Measurements from ENCODE around the gene USHBP1. TPM values are rescaled to one million over a fixed set of nuclear protein-coding genes. Genes with fewer than 3 reads are reported as not detected.

Gene USHBP1
- total RNA-seq, 1 donor from 2014 or later: not detected

- no peak for DNase-seq (ENCODE audit: low read depth)
These were observed 569 bp downstream of the USHBP1 start for GRCh38 chr19:17263712-17264640.

- no peak for DNase-seq (ENCODE audit: low read depth)
These were observed 2.0 kb downstream of the USHBP1 start for GRCh38 chr19:17262557-17262956.

GRCh38 chr19:17260842-17261325 lies 3.7 kb downstream of the USHBP1 start:
- DNase-seq (ENCODE audit: low read depth): peak; percentile 57

- DNase-seq (ENCODE audit: low read depth): no peak
These were observed 4.6 kb downstream of the USHBP1 start for GRCh38 chr19:17259934-17260333.

- peak; percentile 41 for DNase-seq (ENCODE audit: low read depth)
These were observed 5.3 kb downstream of the USHBP1 start for GRCh38 chr19:17259118-17259780.

GRCh38 chr19:17256130-17256529 lies 8.4 kb downstream of the USHBP1 start:
- DNase-seq (ENCODE audit: low read depth): no peak

GRCh38 chr19:17255150-17255621 lies 9.4 kb downstream of the USHBP1 start:
- peak; percentile 70 for DNase-seq (ENCODE audit: low read depth)

GRCh38 chr19:17254636-17255035 lies 9.9 kb downstream of the USHBP1 start:
- DNase-seq (ENCODE audit: low read depth): no peak

- no peak for DNase-seq (ENCODE audit: low read depth)
These were observed 14.5 kb downstream of the USHBP1 start for GRCh38 chr19:17249887-17250548.

GRCh38 chr19:17248011-17248776 lies 16.4 kb downstream of the USHBP1 start:
- peak; percentile 40 for DNase-seq (ENCODE audit: low read depth)

- no peak for DNase-seq (ENCODE audit: low read depth)
These were observed 17.7 kb downstream of the USHBP1 start for GRCh38 chr19:17246681-17247425.

- DNase-seq (ENCODE audit: low read depth): no peak
These were observed 19.0 kb downstream of the USHBP1 start, which contains the start of gene NR2F6 for GRCh38 chr19:17245535-17245984. NR2F6 (minus strand) TSS chr19:17245919; CDS start chr19:17245220, 699 bp downstream.

- no peak for DNase-seq (ENCODE audit: low read depth)
These were observed 19.7 kb downstream of the USHBP1 start for GRCh38 chr19:17244618-17245534.

- peak; percentile 63 for DNase-seq (ENCODE audit: low read depth)
These were observed 20.5 kb downstream of the USHBP1 start for GRCh38 chr19:17243830-17244617.

- DNase-seq (ENCODE audit: low read depth): no peak
These were observed 21.2 kb downstream of the USHBP1 start for GRCh38 chr19:17243211-17243829.

GRCh38 chr19:17242431-17243208 lies 21.9 kb downstream of the USHBP1 start:
- DNase-seq (ENCODE audit: low read depth): no peak
